GM12873 (cell line): ENCODE measurements around the gene GSTK1.

ENCODE experiments used
- CTCF ChIP-seq: IDR thresholded peaks from 2 replicates; pipeline ENCODE4 v1.5.1; 2012; ENCODE audit warnings: low read depth, mild to moderate bottlenecking, moderate library complexity, low read length, control low read depth; ENCODE audit not compliant: insufficient read depth; ENCODE audit errors: missing control alignments

Gene GSTK1

GRCh38 chr7:143242306-143242705 is 20.9 kb upstream of the GSTK1 start:
- no peak for TF ChIP-seq CTCF

DNA sequence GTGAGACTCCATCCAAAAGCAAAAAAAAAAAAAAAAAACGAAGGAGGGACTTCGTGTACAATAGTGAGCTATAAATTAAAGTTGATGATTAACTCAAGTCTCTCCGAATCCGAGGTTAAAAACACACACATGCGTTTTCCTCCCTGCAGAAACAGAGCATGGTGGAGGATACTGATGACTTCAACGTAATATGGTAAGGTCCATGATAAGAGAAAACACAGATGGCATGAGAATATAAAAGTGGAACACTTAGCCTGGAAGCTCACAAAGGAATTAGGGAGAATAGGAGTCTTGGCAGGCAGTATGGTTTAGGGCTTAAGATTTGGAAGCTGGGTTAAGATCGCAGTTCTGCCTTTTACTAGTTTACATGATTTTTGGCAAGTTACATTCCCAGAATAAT is 20.1 kb upstream of the GSTK1 start:
- TF ChIP-seq CTCF, result no peak

GRCh38 chr7:143243614-143244013 is 19.6 kb upstream of the GSTK1 start:
- no peak for TF ChIP-seq CTCF

GRCh38 chr7:143244321-143244720 is 18.9 kb upstream of the GSTK1 start:
- TF ChIP-seq CTCF, result no peak

GRCh38 chr7:143245123-143245522 is 18.1 kb upstream of the GSTK1 start:
- TF ChIP-seq CTCF, result no peak

DNA sequence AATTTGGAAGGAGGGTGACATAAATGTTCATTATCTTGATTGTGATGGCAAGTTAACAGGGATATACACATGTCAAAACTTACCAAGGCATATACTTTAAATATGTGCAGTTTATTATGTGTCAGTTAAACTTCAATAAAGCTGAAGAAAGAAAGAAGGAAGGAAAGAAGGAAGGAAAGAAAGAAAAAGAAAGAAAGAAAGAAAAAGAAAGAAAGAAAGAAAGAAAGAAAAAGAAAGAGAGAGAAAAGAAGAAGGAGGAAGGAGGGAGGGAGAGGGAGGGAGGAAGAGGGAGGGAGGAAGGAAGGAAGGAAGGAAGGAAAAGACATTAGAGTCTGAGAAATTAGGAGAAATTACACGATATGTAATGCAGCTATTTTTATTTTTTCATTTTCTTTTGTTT is 15.9 kb upstream of the GSTK1 start:
- no peak for TF ChIP-seq CTCF

GRCh38 chr7:143248761-143249354 is 14.4 kb upstream of the GSTK1 start:
- no peak for TF ChIP-seq CTCF

DNA sequence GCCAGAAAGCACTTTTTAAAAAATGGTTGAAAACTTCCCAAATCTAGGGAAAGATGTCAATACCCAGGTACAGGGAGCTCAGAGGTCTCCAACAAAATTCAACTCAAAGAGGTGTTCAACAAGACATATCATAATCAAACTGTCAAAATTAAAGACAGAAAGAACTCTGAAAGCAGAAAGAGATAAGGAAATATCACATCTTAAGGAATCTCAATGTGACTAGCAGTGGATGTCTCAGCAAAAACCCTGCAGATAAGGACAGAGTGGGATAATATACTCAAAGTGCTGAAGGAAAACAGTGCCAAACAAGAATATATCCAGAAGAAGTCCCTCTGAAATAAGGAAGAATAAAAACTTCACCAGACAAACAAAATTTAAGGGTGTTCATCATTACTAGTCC is 13.0 kb upstream of the GSTK1 start:
- no peak for TF ChIP-seq CTCF
